Panc1 (cell line): ENCODE data around the gene DHX57. TPM values are rescaled to one million over a fixed set of nuclear protein-coding genes. Genes with fewer than 3 reads are reported as not detected.

Experiments
- ATAC-seq: fragments of 200-7000 bp; cut with Tn5 transposase; 2 replicates; pipeline ENCODE4 v1.9.1; 2020; ENCODE audit warnings: mild to moderate bottlenecking, moderate library complexity
- BruUV-seq: library from RNA; stranded (reverse); fragments of 400-500 nt; replicated peaks from 2 replicates; lab custom pipeline; 2021; lab: Mats Ljungman, UMichigan
- CTCF ChIA-PET: fragments of 300-600 bp; sonication (Branson Sonifier 250); formaldehyde crosslinking; loops from one replicate; lab custom pipeline; 2022; ENCODE audit warnings: antibody characterized with exemption; lab: Charles Lee
- POLR2A ChIA-PET: fragments of 300-600 bp; sonication (Branson Sonifier 250); formaldehyde crosslinking; loops from one replicate; lab custom pipeline; 2022; ENCODE audit warnings: antibody characterized with exemption; lab: Charles Lee
- DNase-seq: peaks from one replicate; pipeline ENCODE4 v3.0.0-alpha.2; 2010; ENCODE audit warnings: low read depth, low spot score
- H3K27ac ChIP-seq: 2 replicates; pipeline ENCODE4 v1.5.1; 2011; ENCODE audit warnings: mild to moderate bottlenecking, low read length, inconsistent platforms
- H3K27me3 ChIP-seq: fragments of 200-500 bp; sonication (Bioruptor generic); 2 replicates; pipeline ENCODE4 v1.6.0; 2014; ENCODE audit warnings: low read length, inconsistent platforms; ENCODE audit not compliant: control insufficient read depth, insufficient read depth
- H3K36me3 ChIP-seq: fragments of 200-500 bp; sonication (Bioruptor generic); 2 replicates; pipeline ENCODE4 v1.5.1; 2014; ENCODE audit warnings: inconsistent platforms, mild to moderate bottlenecking, low read length, moderate library complexity; ENCODE audit not compliant: control insufficient read depth, insufficient read depth
- H3K4me1 ChIP-seq: 2 replicates; pipeline ENCODE4 v1.5.1; 2011; ENCODE audit warnings: inconsistent platforms, mild to moderate bottlenecking, low read length, moderate library complexity; ENCODE audit not compliant: control insufficient read depth, insufficient read depth
- H3K4me3 ChIP-seq, 2 experiments: 2 replicates each; pipeline ENCODE4 v1.5.1; 2011 to 2012; ENCODE audit warnings: low read depth in 2 of 2, low read length in 2 of 2, mild to moderate bottlenecking in 2 of 2, inconsistent platforms in 1 of 2, moderate library complexity in 1 of 2
- H3K9me3 ChIP-seq: fragments of 200-500 bp; sonication (Bioruptor generic); 2 replicates; pipeline ENCODE4 v1.5.1; 2014; ENCODE audit warnings: low read depth, mild to moderate bottlenecking, inconsistent platforms, low read length, moderate library complexity; ENCODE audit not compliant: control insufficient read depth, insufficient read depth
- CTCF ChIP-seq: fragments of 450-650 bp; IDR thresholded peaks from 2 replicates; pipeline ENCODE4 v1.5.1; 2017; ENCODE audit warnings: mild to moderate bottlenecking
- POLR2AphosphoS5 ChIP-seq: IDR thresholded peaks from 2 replicates; pipeline ENCODE4 v1.6.1; 2012; ENCODE audit warnings: mild to moderate bottlenecking, low read depth, low read length, moderate library complexity
- REST ChIP-seq, 2 experiments: IDR thresholded peaks; 2 replicates each; pipeline ENCODE4 v1.6.1; 2011 to 2012; ENCODE audit warnings: low read depth in 2 of 2, control low read depth in 1 of 2, low read length in 1 of 2, mild to moderate bottlenecking in 1 of 2, moderate library complexity in 1 of 2; ENCODE audit not compliant: insufficient read depth in 1 of 2
- SIN3A ChIP-seq: IDR thresholded peaks from 2 replicates; pipeline ENCODE4 v1.6.1; 2012; ENCODE audit warnings: low read depth, mild to moderate bottlenecking, low read length, moderate library complexity, borderline replicate concordance; ENCODE audit not compliant: insufficient read depth
- TCF7L2 ChIP-seq: IDR thresholded peaks from 2 replicates; pipeline ENCODE4 v1.6.1; 2011; ENCODE audit warnings: mild to moderate bottlenecking, low read depth, low read length, inconsistent platforms
- in situ Hi-C: cut with HindIII; loops from 2 replicates; pipeline ENCODE4 v1.10.0; 2016; ENCODE audit warnings: low sequenced_read_pairs, low pct_unique_long_range_greater_than_20kb
- intact Hi-C: fragments of 100-400 bp; cut with micrococcal nuclease; formaldehyde crosslinking; loops from one replicate; pipeline ENCODE4 v1.10.0; 2022; ENCODE audit not compliant: unreplicated experiment
- total RNA-seq: library from RNA; stranded (reverse); gene quantifications from one replicate; pipeline ENCODE4 v1.2.1, GENCODE V29; 2021; ENCODE audit not compliant: unreplicated experiment

DHX57 gene
- total RNA-seq, 1 experiment from 2014 or later = 20.6 TPM

- 0 out of 2 replicates have a peak, but pooled peaks cover 2% of the 10 kb centered on the region for H3K36me3 ChIP-seq
These were observed 59.8 kb downstream of the DHX57 start for GRCh38 chr2:38815936-38816335.

GRCh38 chr2:38810488-38810887 lies 65.2 kb downstream of the DHX57 start:
- CTCF ChIA-PET = no interaction called here
- in situ Hi-C loops = no loop called here

More at GRCh38 chr2:38815936-38816335, 59.8 kb downstream of the DHX57 start:
- DNase-seq (no peak), ATAC-seq (no peak)
- POLR2A ChIA-PET = no interaction called here
- no peaks in the 10 kb centered on the region for H3K4me1 ChIP-seq
- no peak overlapping the region for H3K4me3 ChIP-seq
- no peak overlapping the region for H3K27ac ChIP-seq
- in situ Hi-C loops = no loop called here
- H3K27me3 ChIP-seq = no peaks in the 10 kb centered on the region
- TF ChIP-seq TCF7L2 (no peak), POLR2AphosphoS5 (no peak), SIN3A (no peak), CTCF (no peak), REST (IDR thresholded peaks at IDR 0.05; ENCODE audit: insufficient read depth in 1 of 2, low read depth in 2 of 2, low read length in 1 of 2) (no peak)
- CTCF ChIA-PET = no interaction called here
- BruUV-seq = no TSS peak
- intact Hi-C loops = no loop called here
- H3K9me3 ChIP-seq = no peaks in the 10 kb centered on the region

More at GRCh38 chr2:38810488-38810887, 65.2 kb downstream of the DHX57 start:
- Histone ChIP-seq H3K4me1 (no peaks in the 10 kb centered on the region), H3K27me3 (no peaks in the 10 kb centered on the region), H3K9me3 (no peaks in the 10 kb centered on the region), H3K27ac (no peak overlapping the region), H3K36me3 (0 out of 2 replicates have a peak, but pooled peaks cover 2% of the 10 kb centered on the region), H3K4me3 (no peak overlapping the region)
- no TSS peak for BruUV-seq
- no peak for ATAC-seq
- intact Hi-C loops = no loop called here
- DNase-seq = no peak
- POLR2A ChIA-PET = interaction anchor here (0.6 kb wide), 1 partner anchor 136 kb away, joined by 4 read pairs; no protein-coding TSS in a partner anchor
- TF ChIP-seq CTCF = no peak
- no peak for TF ChIP-seq REST (IDR thresholded peaks at IDR 0.05; ENCODE audit: insufficient read depth in 1 of 2, low read depth in 2 of 2, low read length in 1 of 2)
- no peak for TF ChIP-seq POLR2AphosphoS5
- no peak for TF ChIP-seq TCF7L2
- no peak for TF ChIP-seq SIN3A
